Measurements from ENCODE around the gene GGACT. TPM values are rescaled to one million over a fixed set of nuclear protein-coding genes. Genes with fewer than 3 reads are reported as not detected.
A peak's percentile ranks its signal among the peaks of the same experiment; 100 is the strongest.

GGACT gene
- total RNA-seq, 1 experiment from 2014 or later, result 3.8 TPM

GRCh38 chr13:100633461-100633860 lies 44.9 kb upstream of the GGACT start:
- Histone ChIP-seq H3K27ac (ENCODE audit: low read depth, low read length, poor library complexity, severe bottlenecking) (no peak overlapping the region), H3K27me3 (replicated peaks; ENCODE audit: insufficient read depth, low read depth, low read length, poor library complexity) (no peaks in the 10 kb centered on the region), H3K4me1 (ENCODE audit: insufficient read depth, low read length, poor library complexity, severe bottlenecking) (peaks cover 9% of the 10 kb centered on the region), H3K36me3 (ENCODE audit: insufficient read depth, low read length, poor library complexity, severe bottlenecking) (peaks cover 33% of the 10 kb centered on the region), H3K4me3 (ENCODE audit: low read depth, low read length, poor library complexity, severe bottlenecking) (no peak overlapping the region), H3K9me3 (ENCODE audit: low read depth, low read length, poor library complexity, severe bottlenecking) (no peaks in the 10 kb centered on the region)
- no peak for TF ChIP-seq CTCF (conservative IDR thresholded peaks at IDR 0.05; ENCODE audit: low read depth, low read length)
- TF ChIP-seq EZH2 (IDR thresholded peaks at IDR 0.05; ENCODE audit: borderline replicate concordance, low read depth, low read length, poor library complexity, severe bottlenecking), result no peak
- POLR2A ChIA-PET (ENCODE audit: low non-redundant PET), result no interaction called here
- intact Hi-C loops (cut with micrococcal nuclease; ENCODE audit: unreplicated experiment), result loop anchor here (5.0 kb wide), 1 partner anchor 61 kb away; no protein-coding TSS in a partner anchor
- BruUV-seq (replicated peaks), result no TSS peak
- no peak for DNase-seq (ENCODE audit: low spot score)
- CTCF ChIA-PET, result no interaction called here

- Histone ChIP-seq H3K4me3 (ENCODE audit: low read depth, low read length, poor library complexity, severe bottlenecking) (no peak overlapping the region), H3K9me3 (ENCODE audit: low read depth, low read length, poor library complexity, severe bottlenecking) (no peaks in the 10 kb centered on the region), H3K4me1 (ENCODE audit: insufficient read depth, low read length, poor library complexity, severe bottlenecking) (peaks cover 10% of the 10 kb centered on the region), H3K27ac (ENCODE audit: low read depth, low read length, poor library complexity, severe bottlenecking) (no peak overlapping the region), H3K27me3 (replicated peaks; ENCODE audit: insufficient read depth, low read depth, low read length, poor library complexity) (no peaks in the 10 kb centered on the region), H3K36me3 (ENCODE audit: insufficient read depth, low read length, poor library complexity, severe bottlenecking) (peaks cover 28% of the 10 kb centered on the region)
- POLR2A ChIA-PET (ENCODE audit: low non-redundant PET), result no interaction called here
- DNase-seq (ENCODE audit: low spot score), result peak; percentile 85
- intact Hi-C loops (cut with micrococcal nuclease; ENCODE audit: unreplicated experiment), result loop anchor here (5.0 kb wide), 1 partner anchor 58 kb away; no protein-coding TSS in a partner anchor
- TF ChIP-seq CTCF (conservative IDR thresholded peaks at IDR 0.05; ENCODE audit: low read depth, low read length) (peak; percentile 48), EZH2 (IDR thresholded peaks at IDR 0.05; ENCODE audit: borderline replicate concordance, low read depth, low read length, poor library complexity, severe bottlenecking) (no peak)
- CTCF ChIA-PET, result interaction anchor here (1.3 kb wide), 1 partner anchor 58 kb away, joined by 5 read pairs; no protein-coding TSS in a partner anchor
- BruUV-seq (replicated peaks), result no TSS peak
Measured at GRCh38 chr13:100630555-100630954, 42.0 kb upstream of the GGACT start.

GRCh38 chr13:100627120-100627519 lies 38.5 kb upstream of the GGACT start:
- CTCF ChIA-PET, result interaction anchor here (0.6 kb wide), 1 partner anchor 198 kb away, joined by 12 read pairs; no protein-coding TSS in a partner anchor
- no peaks in the 10 kb centered on the region for H3K27me3 ChIP-seq (replicated peaks; ENCODE audit: insufficient read depth, low read depth, low read length, poor library complexity)
- POLR2A ChIA-PET (ENCODE audit: low non-redundant PET), result no interaction called here
- H3K27ac ChIP-seq (ENCODE audit: low read depth, low read length, poor library complexity, severe bottlenecking), result no peak overlapping the region
- H3K9me3 ChIP-seq (ENCODE audit: low read depth, low read length, poor library complexity, severe bottlenecking), result no peaks in the 10 kb centered on the region
- intact Hi-C loops (cut with micrococcal nuclease; ENCODE audit: unreplicated experiment), result no loop called here
- peaks cover 19% of the 10 kb centered on the region for H3K4me1 ChIP-seq (ENCODE audit: insufficient read depth, low read length, poor library complexity, severe bottlenecking)
- TF ChIP-seq EZH2 (IDR thresholded peaks at IDR 0.05; ENCODE audit: borderline replicate concordance, low read depth, low read length, poor library complexity, severe bottlenecking) (no peak), CTCF (conservative IDR thresholded peaks at IDR 0.05; ENCODE audit: low read depth, low read length) (no peak)
- no TSS peak for BruUV-seq (replicated peaks)
- no peak overlapping the region for H3K4me3 ChIP-seq (ENCODE audit: low read depth, low read length, poor library complexity, severe bottlenecking)
- no peak for DNase-seq (ENCODE audit: low spot score)
- H3K36me3 ChIP-seq (ENCODE audit: insufficient read depth, low read length, poor library complexity, severe bottlenecking), result peaks cover 10% of the 10 kb centered on the region

Measured in A673 (cell line).